Gastroesophageal sphincter (tissue), 3 donors: Measurements from ENCODE around the gene DAPK1.

ENCODE experiments used
- POLR2A ChIP-seq, 2 donors: fragments of 450-650 bp; IDR thresholded peaks; one replicate each; pipeline ENCODE4 v1.6.1; 2017; ENCODE audit warnings: antibody characterized with exemption in 2 of 2, mild to moderate bottlenecking in 2 of 2, moderate library complexity in 1 of 2
- TF ChIP-seq, protein P1 (sequence below), 4 experiments: fragments of 200-600 bp in 2 of 4; fragments of 450-650 bp in 2 of 4; sonication (generic) in 1 of 4; IDR thresholded peaks; one replicate each; pipeline ENCODE4 v1.5.1; 2017 to 2019; ENCODE audit warnings: antibody characterized with exemption in 4 of 4, mild to moderate bottlenecking in 2 of 4, moderate library complexity in 2 of 4

DNA sequence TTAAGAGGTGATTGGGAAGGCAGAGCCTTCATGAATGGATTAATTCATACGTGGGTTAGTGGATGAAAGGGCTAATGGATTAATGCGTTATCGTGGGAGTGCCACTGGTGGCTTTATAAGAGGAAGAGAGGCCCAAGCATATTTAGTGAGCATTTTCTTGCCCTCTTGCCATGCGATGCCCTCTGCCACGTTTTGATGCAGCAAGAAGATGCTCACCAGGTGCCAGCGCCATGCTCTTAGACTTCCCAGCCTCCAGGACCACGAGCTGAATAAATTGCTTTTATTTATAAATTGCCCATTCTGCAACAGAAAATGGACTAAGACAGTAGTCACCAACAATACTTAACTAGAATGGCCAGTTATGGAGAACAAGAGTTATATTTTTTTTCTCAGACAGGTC is 24.2 kb downstream of the DAPK1 start:
- TF ChIP-seq, protein P1, sequence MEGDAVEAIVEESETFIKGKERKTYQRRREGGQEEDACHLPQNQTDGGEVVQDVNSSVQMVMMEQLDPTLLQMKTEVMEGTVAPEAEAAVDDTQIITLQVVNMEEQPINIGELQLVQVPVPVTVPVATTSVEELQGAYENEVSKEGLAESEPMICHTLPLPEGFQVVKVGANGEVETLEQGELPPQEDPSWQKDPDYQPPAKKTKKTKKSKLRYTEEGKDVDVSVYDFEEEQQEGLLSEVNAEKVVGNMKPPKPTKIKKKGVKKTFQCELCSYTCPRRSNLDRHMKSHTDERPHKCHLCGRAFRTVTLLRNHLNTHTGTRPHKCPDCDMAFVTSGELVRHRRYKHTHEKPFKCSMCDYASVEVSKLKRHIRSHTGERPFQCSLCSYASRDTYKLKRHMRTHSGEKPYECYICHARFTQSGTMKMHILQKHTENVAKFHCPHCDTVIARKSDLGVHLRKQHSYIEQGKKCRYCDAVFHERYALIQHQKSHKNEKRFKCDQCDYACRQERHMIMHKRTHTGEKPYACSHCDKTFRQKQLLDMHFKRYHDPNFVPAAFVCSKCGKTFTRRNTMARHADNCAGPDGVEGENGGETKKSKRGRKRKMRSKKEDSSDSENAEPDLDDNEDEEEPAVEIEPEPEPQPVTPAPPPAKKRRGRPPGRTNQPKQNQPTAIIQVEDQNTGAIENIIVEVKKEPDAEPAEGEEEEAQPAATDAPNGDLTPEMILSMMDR (IDR thresholded peaks at IDR 0.05): no peak
- no peak for TF ChIP-seq POLR2A (IDR thresholded peaks at IDR 0.05)
